GM19372 (cell line): ENCODE results near the gene ATP1A1.

Experiments used
- ATAC-seq: cut with Tn5 transposase; IDR thresholded peaks from one replicate; pipeline ENCODE4 v1.9.1; 2021; ENCODE audit warnings: mild to moderate bottlenecking, low read depth, moderate library complexity; ENCODE audit not compliant: unreplicated experiment

The ATP1A1 gene

DNA sequence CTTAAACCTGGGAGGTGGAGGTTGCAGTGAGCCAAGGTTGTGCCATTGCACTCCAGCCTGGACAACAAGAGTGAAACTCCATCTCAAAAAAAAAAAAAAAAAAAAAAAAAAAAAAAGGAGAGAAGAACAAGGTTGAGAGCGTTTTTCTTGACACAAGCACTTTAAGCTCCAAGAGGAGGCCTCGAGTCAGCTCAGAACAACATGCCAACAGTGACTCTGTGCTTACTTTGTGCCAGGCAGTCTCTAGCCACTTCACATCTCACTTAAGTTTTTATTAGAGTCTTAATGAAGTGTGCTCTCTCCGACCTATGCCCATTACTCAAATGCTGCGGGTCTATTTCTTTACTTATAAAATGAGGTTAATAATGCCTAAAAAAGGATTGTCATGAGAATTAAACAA is 13.0 kb downstream of the ATP1A1 start:
- no peak for ATAC-seq

- no peak for ATAC-seq
Observed at GRCh38 chr1:116387551-116387950, 14.5 kb downstream of the ATP1A1 start.

DNA sequence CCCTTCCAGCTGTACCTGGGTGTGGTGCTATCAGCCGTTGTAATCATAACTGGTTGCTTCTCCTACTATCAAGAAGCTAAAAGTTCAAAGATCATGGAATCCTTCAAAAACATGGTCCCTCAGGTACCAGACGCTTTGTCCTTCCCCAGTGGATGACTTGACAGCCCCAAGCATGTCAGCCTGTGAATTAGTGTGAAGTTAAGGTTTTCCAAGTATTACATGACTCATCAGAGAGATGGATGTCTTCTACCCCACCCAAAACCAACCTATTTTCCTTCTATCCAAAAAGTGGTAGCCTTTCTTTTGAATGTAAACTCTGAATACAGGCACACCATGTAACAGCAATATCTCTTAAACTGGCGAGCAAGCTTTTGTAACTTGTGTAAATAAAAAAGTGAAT is 15.1 kb downstream of the ATP1A1 start:
- no peak for ATAC-seq

GRCh38 chr1:116389013-116389412 is 16.0 kb downstream of the ATP1A1 start:
- ATAC-seq, result no peak

GRCh38 chr1:116389686-116390085 is 16.6 kb downstream of the ATP1A1 start:
- no peak for ATAC-seq

DNA sequence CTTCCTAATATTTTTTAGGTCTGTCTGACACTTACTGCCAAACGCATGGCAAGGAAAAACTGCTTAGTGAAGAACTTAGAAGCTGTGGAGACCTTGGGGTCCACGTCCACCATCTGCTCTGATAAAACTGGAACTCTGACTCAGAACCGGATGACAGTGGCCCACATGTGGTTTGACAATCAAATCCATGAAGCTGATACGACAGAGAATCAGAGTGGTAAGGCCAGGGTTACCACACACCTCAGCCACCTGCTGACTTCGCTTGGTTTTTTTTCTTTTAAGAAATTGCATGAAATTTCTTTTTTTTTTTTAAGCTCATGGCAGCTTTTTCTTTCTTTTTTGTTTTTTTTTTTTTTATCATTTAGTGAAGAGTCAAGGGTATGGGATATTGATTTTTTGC is 17.2 kb downstream of the ATP1A1 start:
- ATAC-seq, result peak; percentile 80

GRCh38 chr1:116391185-116391584 is 18.1 kb downstream of the ATP1A1 start:
- no peak for ATAC-seq

- ATAC-seq, result no peak
Observed at GRCh38 chr1:116392717-116393404, 19.8 kb downstream of the ATP1A1 start.

DNA sequence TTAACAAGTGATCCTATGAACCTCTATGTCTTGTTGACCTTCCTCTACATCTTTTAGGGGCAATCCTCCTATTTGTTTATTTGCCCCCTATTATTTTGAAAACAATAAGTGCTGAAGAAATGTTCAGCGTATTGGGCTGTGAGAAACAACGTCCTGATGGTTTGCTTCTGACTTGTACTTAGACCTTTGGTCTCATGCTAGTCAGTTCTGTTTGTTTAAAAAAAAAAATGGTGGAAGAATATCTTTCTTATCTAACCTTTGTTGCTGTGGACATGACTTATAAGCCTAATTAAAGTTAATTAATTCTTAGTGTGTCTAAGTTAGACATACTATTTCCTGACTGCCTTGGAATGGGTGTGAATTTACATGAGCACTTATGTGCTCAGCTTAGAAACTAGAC is 20.7 kb downstream of the ATP1A1 start:
- no peak for ATAC-seq

GRCh38 chr1:116394270-116394669 is 21.2 kb downstream of the ATP1A1 start:
- ATAC-seq, result no peak

DNA sequence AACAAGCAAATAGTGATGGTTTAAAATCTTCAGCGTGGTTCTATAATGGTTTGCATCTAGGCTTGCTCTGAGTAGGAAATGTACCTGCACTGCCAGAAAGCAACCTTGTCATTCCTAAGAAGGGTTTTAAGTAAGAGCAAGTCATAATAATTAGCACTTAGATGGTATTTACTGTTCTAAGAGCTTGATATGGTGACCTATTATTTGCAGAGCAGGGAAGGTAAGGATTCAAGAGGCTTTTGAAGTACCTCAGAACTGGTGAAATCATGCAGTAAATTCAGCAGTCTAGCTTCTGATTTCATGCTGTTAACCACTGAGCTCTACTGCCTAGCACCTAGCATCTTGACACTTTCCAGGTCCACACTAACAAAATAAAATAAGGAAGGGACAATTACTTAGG is 23.7 kb downstream of the ATP1A1 start:
- ATAC-seq, result no peak

DNA sequence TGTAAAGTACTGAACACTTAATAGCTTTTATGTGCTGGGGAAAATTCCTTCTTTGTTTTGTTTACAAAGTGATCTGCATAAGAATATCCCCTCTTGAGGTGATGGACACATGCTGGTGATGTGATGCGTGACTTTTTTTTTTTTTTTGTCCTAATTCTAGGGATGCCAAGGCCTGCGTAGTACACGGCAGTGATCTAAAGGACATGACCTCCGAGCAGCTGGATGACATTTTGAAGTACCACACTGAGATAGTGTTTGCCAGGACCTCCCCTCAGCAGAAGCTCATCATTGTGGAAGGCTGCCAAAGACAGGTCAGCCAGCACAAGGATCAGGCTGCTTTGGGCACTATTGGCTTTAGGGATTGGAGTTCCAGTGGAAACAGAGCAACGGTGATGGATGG is 24.7 kb downstream of the ATP1A1 start:
- ATAC-seq, result no peak

DNA sequence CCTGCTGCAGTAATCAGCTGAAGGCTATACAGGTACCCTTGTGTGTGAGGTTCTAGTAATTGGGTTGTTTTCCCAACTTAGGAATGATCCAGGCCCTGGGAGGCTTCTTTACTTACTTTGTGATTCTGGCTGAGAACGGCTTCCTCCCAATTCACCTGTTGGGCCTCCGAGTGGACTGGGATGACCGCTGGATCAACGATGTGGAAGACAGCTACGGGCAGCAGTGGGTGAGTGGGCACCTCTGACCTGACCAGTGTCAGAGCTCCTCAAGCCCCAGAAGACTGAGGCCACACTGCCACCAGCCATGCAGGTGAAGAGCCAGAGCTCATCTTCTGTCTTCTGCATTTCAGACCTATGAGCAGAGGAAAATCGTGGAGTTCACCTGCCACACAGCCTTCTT is 27.7 kb downstream of the ATP1A1 start:
- no peak for ATAC-seq

- no peak for ATAC-seq
Observed at GRCh38 chr1:116401646-116402176, 28.7 kb downstream of the ATP1A1 start.

DNA sequence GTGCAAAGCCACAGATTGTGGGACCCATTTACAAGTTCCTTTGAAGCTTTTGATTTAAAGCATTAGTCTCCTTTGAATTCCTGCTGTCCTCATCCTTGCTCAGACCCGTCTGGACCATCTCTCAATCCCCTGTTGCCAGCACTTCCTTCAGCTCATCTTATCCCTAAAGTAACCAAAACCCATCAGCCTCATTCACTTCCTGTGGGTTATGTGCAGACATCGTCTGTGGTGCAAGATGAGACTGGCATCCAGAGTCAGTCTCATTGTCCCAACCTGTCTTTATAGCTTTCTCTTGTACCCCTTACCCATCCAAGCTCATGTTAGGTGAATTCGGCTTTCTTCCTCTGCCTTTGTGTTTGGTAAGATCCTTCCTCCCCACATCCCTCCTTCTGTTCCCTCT is 29.3 kb downstream of the ATP1A1 start:
- no peak for ATAC-seq

DNA sequence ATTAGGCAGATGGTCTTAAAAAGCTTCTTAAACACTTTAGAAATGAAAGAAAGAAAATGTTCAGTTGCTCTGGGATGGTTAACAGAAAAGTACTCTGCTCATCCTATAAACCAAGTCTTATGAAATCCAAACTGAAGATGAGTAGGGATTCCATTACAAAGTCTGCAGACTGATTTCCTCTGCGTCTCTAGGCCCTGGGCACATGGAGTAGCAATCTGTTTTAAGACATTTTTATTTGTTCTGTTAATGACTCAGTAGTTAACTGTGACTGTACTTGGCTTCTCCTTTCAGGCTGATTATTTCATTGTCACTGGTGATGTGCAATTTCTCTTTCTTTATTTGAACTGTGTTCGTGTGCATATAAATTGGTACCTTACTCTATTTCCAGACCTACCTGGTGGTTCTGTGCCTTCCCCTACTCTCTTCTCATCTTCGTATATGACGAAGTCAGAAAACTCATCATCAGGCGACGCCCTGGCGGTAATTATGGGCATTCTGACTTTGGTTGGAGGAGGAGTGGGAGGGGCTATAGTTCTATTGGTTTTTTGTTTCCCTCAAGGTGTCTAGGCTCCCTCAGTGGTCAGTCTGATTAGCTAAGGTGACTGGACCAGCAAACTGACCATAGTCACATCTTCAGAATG is 30.6 kb downstream of the ATP1A1 start:
- ATAC-seq, result no peak

DNA sequence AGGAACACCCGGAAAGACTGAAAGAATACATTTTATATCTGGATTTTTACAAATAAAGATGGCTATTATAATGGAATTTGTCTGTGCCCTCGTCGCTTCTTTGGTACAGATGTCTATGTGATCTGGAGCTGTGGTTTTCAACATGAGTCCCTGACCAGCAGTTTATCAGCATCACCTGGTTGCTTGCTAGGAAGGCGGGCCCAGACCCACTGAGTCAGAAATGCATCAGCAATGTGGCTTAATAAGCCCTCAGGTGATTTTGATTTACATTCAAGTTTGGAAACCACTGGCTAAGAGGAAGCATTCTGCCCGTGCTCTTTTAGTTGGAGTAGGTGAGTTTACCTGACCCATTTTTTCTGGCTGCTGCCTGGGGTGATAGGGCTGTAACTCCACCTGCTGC is 31.7 kb downstream of the ATP1A1 start:
- ATAC-seq, result no peak

- no peak for ATAC-seq
Observed at GRCh38 chr1:116405241-116406135, 32.4 kb downstream of the ATP1A1 start.

DNA sequence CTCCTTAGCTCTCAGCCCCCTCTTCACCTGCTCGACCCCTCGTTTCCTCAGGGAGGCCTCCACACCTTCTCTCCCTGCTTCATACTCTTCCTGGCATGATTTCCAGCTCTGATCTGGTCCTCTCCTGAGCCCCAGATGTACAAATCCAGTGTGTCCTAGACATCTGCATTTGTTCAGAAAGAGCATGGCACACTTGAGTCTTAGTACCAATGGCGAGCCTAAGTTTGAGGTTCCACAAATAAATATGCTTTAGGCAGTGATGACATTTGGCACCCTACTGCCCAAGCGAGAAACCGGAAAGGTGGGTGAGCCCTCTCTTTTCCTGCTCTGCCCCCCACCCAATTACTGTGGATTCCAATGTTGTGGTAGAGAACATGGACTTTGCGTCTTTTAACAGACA is 34.0 kb downstream of the ATP1A1 start:
- ATAC-seq, result no peak

DNA sequence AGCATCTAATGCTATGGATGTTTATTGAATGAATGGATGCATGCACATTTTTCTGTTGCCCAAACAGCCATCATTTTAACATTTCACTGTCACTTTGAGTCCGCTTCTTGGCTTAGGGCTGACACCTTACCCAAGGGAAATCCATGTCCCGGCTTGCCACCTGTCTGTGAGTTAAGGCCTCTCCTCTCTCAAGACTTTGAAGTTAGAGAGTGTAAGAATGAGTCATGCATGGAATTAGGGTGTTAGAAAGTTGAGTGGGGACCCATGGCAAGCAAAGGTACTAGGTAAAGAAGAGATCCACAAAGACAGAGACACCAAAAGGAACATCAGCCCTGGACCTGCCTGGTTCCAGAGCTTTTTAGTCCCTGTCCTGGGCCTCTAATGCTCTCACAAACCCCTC is 35.1 kb downstream of the ATP1A1 start:
- ATAC-seq, result no peak
